Type B pancreatic cell (in vitro differentiated cells): ENCODE measurements around the gene KRT1. TPM values are rescaled to one million over a fixed set of nuclear protein-coding genes. Genes with fewer than 3 reads are reported as not detected.

Experiments used
- DNase-seq: peaks from one replicate; pipeline ENCODE4 v3.0.0; 2021; ENCODE audit warnings: mixed read lengths; ENCODE audit not compliant: unreplicated experiment; ENCODE audit errors: extremely low spot score
- H3K27ac Mint-ChIP-seq: 2 replicates; pipeline ENCODE4 v1.8.0; 2021; ENCODE audit warnings: mild to moderate bottlenecking, mixed read lengths
- H3K27me3 Mint-ChIP-seq: 2 replicates; pipeline ENCODE4 v1.8.0; 2021; ENCODE audit warnings: mixed read lengths
- H3K36me3 Mint-ChIP-seq: 2 replicates; pipeline ENCODE4 v1.8.0; 2021; ENCODE audit warnings: mixed read lengths
- H3K4me1 Mint-ChIP-seq: one replicate; pipeline ENCODE4 v1.8.0; 2021; ENCODE audit warnings: mixed read lengths; ENCODE audit not compliant: unreplicated experiment
- H3K4me3 Mint-ChIP-seq: 2 replicates; pipeline ENCODE4 v1.8.0; 2021; ENCODE audit warnings: mild to moderate bottlenecking, mixed read lengths
- H3K9me3 Mint-ChIP-seq: 2 replicates; pipeline ENCODE4 v1.8.0; 2021; ENCODE audit warnings: mixed read lengths
- CTCF ChIP-seq: fragments of 200-600 bp; sonication (generic); conservative IDR thresholded peaks from 2 replicates; pipeline ENCODE4 v1.5.0; 2021; ENCODE audit warnings: antibody characterized with exemption, mild to moderate bottlenecking
- total RNA-seq: library from RNA; stranded (reverse); gene quantifications from 2 replicates; pipeline ENCODE4 v1.2.1, GENCODE V29; 2021; ENCODE audit warnings: low replicate concordance

KRT1 gene
- total RNA-seq, 1 donor from 2014 or later: 269 TPM

GRCh38 chr12:52686063-52686462 lies 5.9 kb upstream of the KRT1 start:
- Mint-ChIP-seq H3K4me3 (no peak overlapping the region), H3K27me3 (peaks cover 61% of the 10 kb centered on the region), H3K27ac (no peak overlapping the region), H3K36me3 (no peaks in the 10 kb centered on the region), H3K9me3 (no peaks in the 10 kb centered on the region), H3K4me1 (peaks cover 6% of the 10 kb centered on the region)
- DNase-seq: no peak
- TF ChIP-seq CTCF: no peak

- no peaks in the 10 kb centered on the region for H3K4me1 Mint-ChIP-seq
- H3K9me3 Mint-ChIP-seq: no peaks in the 10 kb centered on the region
- H3K4me3 Mint-ChIP-seq: no peak overlapping the region
- no peak for TF ChIP-seq CTCF
- DNase-seq: no peak
- H3K36me3 Mint-ChIP-seq: no peaks in the 10 kb centered on the region
- H3K27ac Mint-ChIP-seq: no peak overlapping the region
- H3K27me3 Mint-ChIP-seq: peaks cover 55% of the 10 kb centered on the region
Observed at GRCh38 chr12:52685406-52685890, 5.2 kb upstream of the KRT1 start.

- H3K4me1 Mint-ChIP-seq: no peaks in the 10 kb centered on the region
- no peak overlapping the region for H3K27ac Mint-ChIP-seq
- no peak overlapping the region for H3K4me3 Mint-ChIP-seq
- DNase-seq: no peak
- H3K9me3 Mint-ChIP-seq: no peaks in the 10 kb centered on the region
- H3K36me3 Mint-ChIP-seq: peaks cover 3% of the 10 kb centered on the region
- peaks cover 47% of the 10 kb centered on the region for H3K27me3 Mint-ChIP-seq
- TF ChIP-seq CTCF: no peak
Observed at GRCh38 chr12:52684431-52684830, 4.2 kb upstream of the KRT1 start.

GRCh38 chr12:52683575-52684300 lies 3.5 kb upstream of the KRT1 start:
- H3K36me3 Mint-ChIP-seq: peaks cover 3% of the 10 kb centered on the region
- H3K9me3 Mint-ChIP-seq: no peaks in the 10 kb centered on the region
- no peak for TF ChIP-seq CTCF
- peaks cover 45% of the 10 kb centered on the region for H3K27me3 Mint-ChIP-seq
- H3K27ac Mint-ChIP-seq: no peak overlapping the region
- H3K4me3 Mint-ChIP-seq: no peak overlapping the region
- no peak for DNase-seq
- no peaks in the 10 kb centered on the region for H3K4me1 Mint-ChIP-seq

GRCh38 chr12:52682938-52683574 lies 2.8 kb upstream of the KRT1 start:
- H3K27me3 Mint-ChIP-seq: peaks cover 40% of the 10 kb centered on the region
- H3K36me3 Mint-ChIP-seq: peaks cover 3% of the 10 kb centered on the region
- DNase-seq: no peak
- no peaks in the 10 kb centered on the region for H3K4me1 Mint-ChIP-seq
- no peak overlapping the region for H3K4me3 Mint-ChIP-seq
- no peak for TF ChIP-seq CTCF
- H3K27ac Mint-ChIP-seq: no peak overlapping the region
- H3K9me3 Mint-ChIP-seq: no peaks in the 10 kb centered on the region
